OCI-LY7 (cell line): ENCODE data around the gene CHD8. TPM values are rescaled to one million over a fixed set of nuclear protein-coding genes. Genes with fewer than 3 reads are reported as not detected.
"Not testable (repeated sequence)": the region's sequence is repeated elsewhere in the genome, so short reads cannot be mapped to it uniquely, and the experiment has no call there.

Source experiments
- BruUV-seq: library from RNA; stranded (reverse); fragments of 400-500 nt; replicated peaks from 2 replicates; lab custom pipeline; 2021; lab: Mats Ljungman, UMichigan
- CTCF ChIA-PET: fragments of 300-600 bp; sonication (Branson Sonifier 250); formaldehyde crosslinking; loops from one replicate; lab custom pipeline; 2022; ENCODE audit warnings: antibody characterized with exemption; ENCODE audit not compliant: unreplicated experiment; lab: Charles Lee
- POLR2A ChIA-PET: fragments of 300-600 bp; sonication (Branson Sonifier 250); formaldehyde crosslinking; loops from one replicate; lab custom pipeline; 2022; ENCODE audit warnings: antibody characterized with exemption; lab: Charles Lee
- DNase-seq: peaks from one replicate; pipeline ENCODE4 v3.0.0-alpha.2; 2015; ENCODE audit warnings: low spot score
- H2AFZ ChIP-seq: fragments of 200-600 bp; sonication (generic), shearing (Covaris generic); 2 replicates; pipeline ENCODE4 v1.6.1; 2014; ENCODE audit warnings: mild to moderate bottlenecking, antibody characterized with exemption, low read length, moderate library complexity
- H3K27ac ChIP-seq: fragments of 200-600 bp; sonication (generic); 2 replicates; pipeline ENCODE4 v1.5.1; 2014; ENCODE audit warnings: mixed run types, low read depth, mild to moderate bottlenecking, moderate library complexity, low read length, inconsistent platforms; ENCODE audit not compliant: poor library complexity, severe bottlenecking
- H3K36me3 ChIP-seq: fragments of 200-600 bp; sonication (generic); 2 replicates; pipeline ENCODE4 v1.6.1; 2014; ENCODE audit warnings: mild to moderate bottlenecking, antibody characterized with exemption, low read length, moderate library complexity, mixed read lengths; ENCODE audit not compliant: insufficient read depth
- H3K4me1 ChIP-seq: fragments of 200-600 bp; sonication (generic); 2 replicates; pipeline ENCODE4 v1.5.1; 2014; ENCODE audit warnings: mild to moderate bottlenecking, low read length; ENCODE audit not compliant: insufficient read depth, poor library complexity, severe bottlenecking
- H3K4me2 ChIP-seq: fragments of 200-600 bp; sonication (generic); 2 replicates; pipeline ENCODE4 v1.6.1; 2014; ENCODE audit warnings: mild to moderate bottlenecking, low read length
- H3K4me3 ChIP-seq: fragments of 200-600 bp; sonication (generic); 2 replicates; pipeline ENCODE4 v1.5.1; 2014; ENCODE audit warnings: mild to moderate bottlenecking, low read depth, low read length; ENCODE audit not compliant: poor library complexity, severe bottlenecking
- H3K79me2 ChIP-seq: fragments of 200-600 bp; sonication (generic); 2 replicates; pipeline ENCODE4 v1.6.1; 2016; ENCODE audit warnings: low read depth, mild to moderate bottlenecking, low read length, moderate library complexity, mixed read lengths; ENCODE audit not compliant: insufficient read depth
- H3K9me2 ChIP-seq: fragments of 200-600 bp; sonication (generic); 2 replicates; pipeline ENCODE4 v1.6.1; 2016; ENCODE audit warnings: mild to moderate bottlenecking, low read length, mixed read lengths; ENCODE audit not compliant: insufficient read depth
- H3K9me3 ChIP-seq: fragments of 200-600 bp; sonication (generic); 2 replicates; pipeline ENCODE4 v1.6.1; 2014; ENCODE audit warnings: mild to moderate bottlenecking, mixed run types, low read length, mixed read lengths
- H4K20me1 ChIP-seq: fragments of 200-600 bp; sonication (generic); 2 replicates; pipeline ENCODE4 v1.6.1; 2014; ENCODE audit warnings: mild to moderate bottlenecking, antibody characterized with exemption, low read length, moderate library complexity, mixed read lengths; ENCODE audit not compliant: insufficient read depth
- EZH2phosphoT487 ChIP-seq: fragments of 200-600 bp; sonication (generic); IDR thresholded peaks from 2 replicates; pipeline ENCODE4 v1.6.1; 2018; ENCODE audit warnings: low read depth, borderline replicate concordance, mild to moderate bottlenecking, mixed run types, antibody characterized with exemption, low read length, moderate library complexity, mixed read lengths
- intact Hi-C: fragments of 100-400 bp; cut with micrococcal nuclease; formaldehyde crosslinking; loops from one replicate; pipeline ENCODE4 v1.10.0; 2022; ENCODE audit not compliant: unreplicated experiment
- total RNA-seq, 2 experiments: library from RNA; depleted of rRNA in 1 of 2; stranded (reverse); fragments of >200 nt in 1 of 2; shearing (Covaris generic) in 1 of 2; gene quantifications; 2 replicates each; pipeline ENCODE4 v1.2.3, GENCODE V29; 2014 to 2022
- TF ChIP-seq, protein P1 (sequence below): fragments of 200-600 bp; sonication (generic); conservative IDR thresholded peaks from 2 replicates; pipeline ENCODE4 v1.5.1; 2014; ENCODE audit warnings: mild to moderate bottlenecking, antibody characterized with exemption, low read length, moderate library complexity, mixed read lengths

The CHD8 gene
- total RNA-seq, 2 experiments from 2014 or later, result 64.1 to 115 TPM

DNA sequence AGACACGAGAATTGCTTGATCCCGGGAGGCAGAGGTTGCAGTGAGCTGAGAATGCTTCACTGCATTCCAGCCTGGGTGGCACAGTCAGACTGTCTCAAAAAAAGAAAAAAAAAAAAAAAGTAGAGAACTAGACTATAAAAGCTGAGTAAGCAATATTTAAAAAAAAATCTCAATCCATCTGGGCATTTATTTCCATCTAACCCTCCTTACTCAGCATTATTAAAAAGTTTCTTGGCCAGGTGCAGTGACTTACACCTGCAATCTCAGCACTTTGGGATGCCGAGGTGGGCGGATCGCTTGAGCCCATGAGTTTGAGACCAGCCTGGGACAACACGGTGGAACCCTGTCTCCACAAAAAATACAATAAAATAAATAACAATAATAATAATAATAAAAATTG is 76.6 kb downstream of the CHD8 start:
- H3K9me2 ChIP-seq, result no peaks in the 10 kb centered on the region
- ChIA-PET POLR2A (interaction anchor here (0.7 to 1.7 kb wide), 5 partner anchors 8 to 77 kb away, joined by 3 to 6 read pairs (median 3); partner anchors contain the start of gene CHD8), CTCF (no interaction called here)
- no peak overlapping the region for H2AFZ ChIP-seq
- peaks cover 88% of the 10 kb centered on the region for H3K36me3 ChIP-seq
- intact Hi-C loops, result no loop called here
- BruUV-seq, result no TSS peak
- no peak overlapping the region; the same call in 1 of the 2 replicates for H3K4me2 ChIP-seq
- no peaks in the 10 kb centered on the region for H3K9me3 ChIP-seq
- peaks cover 95% of the 10 kb centered on the region for H3K79me2 ChIP-seq
- DNase-seq, result no peak
- H3K4me3 ChIP-seq, result no peak overlapping the region
- H3K27ac ChIP-seq, result no peak overlapping the region
- peaks cover 34% of the 10 kb centered on the region for H4K20me1 ChIP-seq
- peaks cover 40% of the 10 kb centered on the region for H3K4me1 ChIP-seq
- TF ChIP-seq, protein P1, sequence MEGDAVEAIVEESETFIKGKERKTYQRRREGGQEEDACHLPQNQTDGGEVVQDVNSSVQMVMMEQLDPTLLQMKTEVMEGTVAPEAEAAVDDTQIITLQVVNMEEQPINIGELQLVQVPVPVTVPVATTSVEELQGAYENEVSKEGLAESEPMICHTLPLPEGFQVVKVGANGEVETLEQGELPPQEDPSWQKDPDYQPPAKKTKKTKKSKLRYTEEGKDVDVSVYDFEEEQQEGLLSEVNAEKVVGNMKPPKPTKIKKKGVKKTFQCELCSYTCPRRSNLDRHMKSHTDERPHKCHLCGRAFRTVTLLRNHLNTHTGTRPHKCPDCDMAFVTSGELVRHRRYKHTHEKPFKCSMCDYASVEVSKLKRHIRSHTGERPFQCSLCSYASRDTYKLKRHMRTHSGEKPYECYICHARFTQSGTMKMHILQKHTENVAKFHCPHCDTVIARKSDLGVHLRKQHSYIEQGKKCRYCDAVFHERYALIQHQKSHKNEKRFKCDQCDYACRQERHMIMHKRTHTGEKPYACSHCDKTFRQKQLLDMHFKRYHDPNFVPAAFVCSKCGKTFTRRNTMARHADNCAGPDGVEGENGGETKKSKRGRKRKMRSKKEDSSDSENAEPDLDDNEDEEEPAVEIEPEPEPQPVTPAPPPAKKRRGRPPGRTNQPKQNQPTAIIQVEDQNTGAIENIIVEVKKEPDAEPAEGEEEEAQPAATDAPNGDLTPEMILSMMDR, result no peak
- no peak for TF ChIP-seq EZH2phosphoT487

DNA sequence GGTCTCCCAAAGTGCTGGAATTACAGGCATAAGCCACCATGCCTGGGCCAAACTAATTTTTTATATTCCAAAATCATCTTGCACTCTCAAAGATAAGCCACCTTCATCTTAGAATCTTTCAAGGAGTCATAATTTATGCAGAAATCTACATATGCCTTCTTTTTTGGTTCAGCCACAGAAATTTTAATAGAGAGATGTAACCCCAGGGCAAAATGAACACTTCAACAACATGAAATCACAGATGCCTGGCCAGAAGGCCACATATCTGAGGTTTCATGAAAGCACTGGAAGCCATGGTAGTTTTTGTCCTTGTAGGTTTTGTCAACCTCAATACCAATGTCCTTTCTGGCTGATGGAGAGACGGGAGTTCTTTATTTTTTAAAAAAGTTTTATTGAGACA is 81.9 kb downstream of the CHD8 start:
- no peaks in the 10 kb centered on the region for H3K9me2 ChIP-seq
- no peak overlapping the region for H2AFZ ChIP-seq
- POLR2A ChIA-PET, result no interaction called here
- H3K4me1 ChIP-seq, result peaks cover 10% of the 10 kb centered on the region
- TF ChIP-seq, protein P1, result no peak
- TF ChIP-seq EZH2phosphoT487, result no peak
- H3K27ac ChIP-seq, result no peak overlapping the region
- no TSS peak for BruUV-seq
- no peak overlapping the region for H3K4me2 ChIP-seq
- H3K9me3 ChIP-seq, result no peaks in the 10 kb centered on the region
- intact Hi-C loops, result no loop called here
- H3K36me3 ChIP-seq, result peaks cover 98% of the 10 kb centered on the region
- peaks cover 13% of the 10 kb centered on the region for H4K20me1 ChIP-seq
- no peak overlapping the region for H3K4me3 ChIP-seq
- peaks cover 70% of the 10 kb centered on the region for H3K79me2 ChIP-seq
- no peak for DNase-seq
- CTCF ChIA-PET, result no interaction called here

DNA sequence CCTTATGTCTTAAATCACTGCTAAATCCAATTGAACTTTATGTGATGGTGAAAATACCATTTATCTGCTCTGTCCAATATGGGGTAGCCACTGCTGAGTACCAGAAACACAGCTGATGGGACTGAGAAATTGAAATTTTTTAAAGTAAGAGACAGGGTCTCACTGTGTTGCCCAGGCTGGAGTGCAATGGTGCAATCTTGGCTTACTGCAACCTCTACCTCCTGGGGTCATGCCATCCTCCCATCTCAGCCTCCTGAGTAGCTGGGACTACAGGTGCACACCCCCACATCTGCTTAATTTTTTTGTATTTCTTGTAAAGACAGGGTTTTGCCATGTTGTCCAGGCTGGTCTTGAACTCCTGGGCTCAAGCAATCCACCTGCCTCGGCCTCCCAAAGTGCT is 83.1 kb downstream of the CHD8 start:
- Histone ChIP-seq H3K36me3 (peaks cover 98% of the 10 kb centered on the region), H4K20me1 (peaks cover 12% of the 10 kb centered on the region), H3K79me2 (peaks cover 58% of the 10 kb centered on the region)
- H3K4me3 ChIP-seq, DNase-seq, H3K9me3 ChIP-seq, H2AFZ ChIP-seq, intact Hi-C loops, H3K27ac ChIP-seq, CTCF ChIA-PET, POLR2A ChIA-PET, BruUV-seq, H3K4me2 ChIP-seq, H3K4me1 ChIP-seq, H3K9me2 ChIP-seq: not testable (repeated sequence)
